ENCODE results near the gene NRCAM.

The NRCAM gene

DNA sequence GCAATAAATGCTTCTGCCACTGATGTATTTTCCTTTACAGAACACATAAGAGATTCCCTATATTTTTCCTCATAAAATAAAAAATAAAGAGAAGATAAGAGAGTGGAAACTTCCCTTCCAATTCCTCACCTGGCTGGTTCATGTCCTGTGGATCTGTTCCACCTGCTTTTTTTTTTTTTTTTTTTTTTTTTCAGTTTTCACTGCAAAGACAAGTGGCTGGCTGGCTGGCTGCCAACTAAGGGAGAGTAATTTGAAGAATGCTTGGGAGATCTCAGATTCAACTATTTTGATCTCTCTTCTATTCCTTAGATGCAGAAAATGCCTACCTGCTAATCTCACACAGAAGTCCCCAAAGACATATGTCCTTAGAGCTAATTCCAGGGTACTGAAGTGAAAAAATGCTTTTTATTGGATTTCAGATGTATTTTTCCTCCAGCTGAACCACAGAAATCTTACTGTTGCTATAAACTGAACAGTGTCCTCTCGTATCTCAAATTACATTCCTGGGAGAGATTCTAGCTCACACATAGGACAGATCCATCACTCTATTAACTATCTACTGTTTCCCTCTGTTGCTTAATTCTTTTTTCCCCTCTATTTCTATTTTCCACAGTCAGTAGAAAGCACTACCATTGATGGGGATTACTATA is 120.8 kb downstream of the NRCAM start:
- no peak for DNase-seq

DNA sequence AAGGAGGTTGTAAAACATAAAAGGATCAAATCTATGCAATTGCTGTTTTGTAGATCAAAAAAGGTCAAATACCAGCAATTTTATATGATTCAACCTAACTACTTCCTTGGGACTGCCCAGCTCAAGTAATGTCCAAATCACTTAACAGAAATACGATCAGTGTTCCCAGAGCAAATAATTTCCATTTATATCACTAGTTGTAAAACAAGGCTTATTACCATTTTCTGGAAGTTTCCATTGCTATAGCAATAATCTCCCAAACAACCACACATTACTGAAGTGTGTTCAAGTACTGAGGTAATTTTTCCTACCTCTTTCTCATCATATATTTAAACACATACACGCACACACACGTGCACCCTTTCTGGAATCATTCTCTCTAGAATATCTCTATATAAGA is 123.3 kb downstream of the NRCAM start:
- DNase-seq, result no peak

DNA sequence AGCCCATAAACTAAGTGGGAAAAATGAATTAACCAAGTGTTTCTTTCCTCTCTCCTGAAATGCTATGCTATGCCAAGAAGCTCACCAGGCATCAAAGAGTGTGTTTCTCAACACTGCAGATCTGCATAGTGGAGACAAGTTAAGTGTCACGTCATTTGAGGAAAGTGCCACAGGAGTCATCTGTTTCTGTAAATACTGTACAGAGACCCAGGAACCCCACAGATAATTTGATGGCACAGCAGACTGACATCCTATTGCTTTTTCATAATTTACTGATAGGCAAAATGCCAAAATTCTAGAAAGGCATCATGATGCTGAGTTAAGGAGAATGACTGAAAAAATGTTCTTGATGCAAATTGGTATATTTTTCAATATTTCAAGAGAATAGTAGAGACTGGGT is 124.3 kb downstream of the NRCAM start:
- DNase-seq, result no peak

DNA sequence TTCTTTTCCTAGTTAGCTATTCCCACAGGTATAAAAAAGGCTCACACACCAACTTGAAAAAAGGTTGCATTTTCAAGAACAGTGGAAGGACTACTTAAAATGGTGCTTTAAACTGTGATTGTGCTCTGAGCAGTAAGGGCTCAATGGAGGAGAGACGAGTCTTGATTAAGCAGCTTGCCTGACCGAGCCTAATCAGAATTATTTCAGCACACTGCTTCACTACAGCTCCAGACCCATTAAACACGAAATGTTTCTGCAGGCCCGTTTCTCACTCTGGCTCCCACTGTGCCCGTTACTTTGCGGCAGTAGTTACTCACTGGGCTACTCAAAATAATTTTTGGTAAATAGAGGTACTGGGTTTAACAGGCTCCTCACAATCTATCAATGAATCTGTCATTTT is 126.0 kb downstream of the NRCAM start:
- no peak for DNase-seq

DNA sequence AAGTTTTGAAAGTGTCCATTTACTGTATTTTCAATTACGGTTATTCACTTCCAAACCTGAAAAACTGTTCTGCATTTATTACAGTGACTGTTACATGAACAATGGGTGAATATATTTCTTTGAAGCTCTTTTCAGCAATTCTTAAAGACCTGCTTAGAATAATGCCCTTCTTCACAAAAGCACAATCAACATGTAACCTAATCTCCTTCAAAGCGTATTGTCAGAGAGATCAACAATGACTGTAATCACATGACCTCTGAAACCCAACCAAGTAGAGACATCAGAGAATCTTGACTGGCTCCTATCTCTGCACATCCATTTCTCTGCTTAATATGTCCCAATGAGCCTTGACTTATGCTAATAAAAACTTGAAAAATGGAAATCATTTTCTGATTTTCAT is 126.7 kb downstream of the NRCAM start:
- DNase-seq, result no peak

DNA sequence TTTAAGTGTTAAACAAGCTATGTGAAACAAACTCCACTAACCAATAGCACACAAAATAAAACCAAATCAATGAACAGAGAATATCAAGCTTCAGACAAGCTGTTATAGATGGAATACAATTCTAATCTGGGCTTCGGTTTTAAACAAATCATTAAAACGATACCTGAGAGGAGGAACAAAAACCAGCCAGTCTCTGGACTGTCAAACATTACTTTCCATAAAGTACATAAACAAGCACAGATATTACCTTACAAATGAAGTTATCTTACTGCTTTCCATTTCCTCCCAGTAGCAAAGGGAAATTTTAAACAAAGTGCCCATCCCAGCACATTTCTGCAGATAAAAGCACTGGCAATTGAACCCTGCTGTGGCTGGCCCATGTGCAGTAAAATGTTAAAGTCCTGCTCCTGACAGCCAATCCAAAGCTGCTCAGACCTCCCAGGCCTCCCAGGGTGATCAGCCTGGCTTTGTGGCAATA is 128.0 kb downstream of the NRCAM start:
- DNase-seq, result no peak

DNA sequence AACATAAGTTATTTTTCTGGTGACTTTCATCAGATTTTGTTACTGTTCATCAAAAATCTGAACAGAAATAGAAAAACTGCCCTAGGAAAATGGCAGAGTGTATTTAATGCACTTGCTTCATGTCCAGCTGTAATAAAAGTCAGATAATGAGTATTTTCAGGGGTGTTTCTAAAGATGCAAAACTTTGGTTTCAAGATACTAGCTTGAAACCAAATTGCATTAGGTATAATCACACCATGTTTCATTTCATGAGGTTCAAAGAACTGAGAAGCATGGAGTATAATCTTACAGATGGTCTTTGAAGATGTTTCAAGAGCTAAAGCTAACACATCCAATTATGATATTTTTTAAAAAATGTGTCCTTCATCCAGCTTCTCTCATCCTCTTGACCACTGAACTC is 128.9 kb downstream of the NRCAM start:
- no peak for DNase-seq

DNA sequence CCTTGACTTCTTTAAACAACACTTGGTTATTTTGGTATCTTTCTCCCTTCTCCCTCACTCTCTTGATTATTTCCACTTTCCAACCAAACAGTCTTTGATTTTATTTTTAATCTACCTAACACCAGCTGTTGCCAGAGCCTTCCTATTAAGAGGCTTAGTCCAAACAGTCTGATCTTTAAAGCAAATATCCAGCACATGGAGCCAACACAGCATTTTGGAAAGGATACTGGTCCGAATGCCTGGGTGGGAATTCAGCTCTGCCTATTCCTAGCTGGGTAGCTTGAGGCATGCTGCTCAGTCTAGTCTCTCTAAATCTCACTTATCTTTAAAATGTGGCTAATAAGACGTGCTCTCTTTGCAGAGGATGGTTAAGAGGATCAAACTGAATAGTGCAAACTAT is 129.3 kb downstream of the NRCAM start:
- no peak for DNase-seq

DNA sequence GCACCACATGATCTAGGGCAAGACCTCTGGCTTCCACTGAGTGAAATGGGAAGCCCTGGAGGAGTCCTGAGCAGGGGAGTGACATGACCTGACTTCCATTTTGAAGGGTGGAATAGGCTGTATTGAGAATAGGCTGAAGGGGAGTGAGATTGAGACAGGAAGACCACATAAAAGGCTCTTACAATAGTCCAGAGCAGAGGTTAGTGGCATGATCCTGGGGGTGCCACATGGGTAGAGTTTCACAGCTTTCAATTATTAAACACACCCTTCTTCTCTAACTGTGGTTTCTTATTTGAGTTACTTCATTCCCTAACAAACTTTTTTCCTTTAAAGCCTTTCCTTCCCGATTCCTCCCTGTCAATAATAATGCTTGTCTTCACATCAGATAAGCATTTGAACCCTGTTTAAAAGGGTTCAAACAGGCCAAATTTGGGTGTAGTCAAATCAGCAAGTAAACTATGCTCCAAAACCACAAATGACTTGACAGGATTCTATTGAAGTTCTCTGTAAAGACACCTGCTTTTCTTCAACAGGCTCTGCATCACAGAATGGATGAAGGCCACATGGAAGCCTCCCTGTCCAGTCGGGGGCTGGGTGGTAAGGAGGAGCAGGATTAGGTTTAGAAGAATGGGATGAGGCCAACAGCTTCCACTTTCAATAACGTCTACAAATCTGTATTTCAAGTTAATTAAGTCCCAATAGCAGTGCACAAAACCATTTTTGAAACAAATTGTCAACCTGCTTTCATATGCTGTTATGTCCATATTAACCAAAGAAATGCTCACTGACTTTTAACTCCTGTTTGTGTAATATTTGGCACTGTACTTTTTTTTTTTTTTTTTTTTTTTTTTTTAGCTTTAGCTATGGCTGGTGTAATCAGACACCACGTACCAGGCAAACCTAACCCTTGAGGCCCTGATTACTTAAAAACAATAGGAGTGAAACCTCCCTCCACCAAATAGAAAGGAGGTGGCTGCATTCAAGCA is 131.9 kb downstream of the NRCAM start:
- no peak for DNase-seq

DNA sequence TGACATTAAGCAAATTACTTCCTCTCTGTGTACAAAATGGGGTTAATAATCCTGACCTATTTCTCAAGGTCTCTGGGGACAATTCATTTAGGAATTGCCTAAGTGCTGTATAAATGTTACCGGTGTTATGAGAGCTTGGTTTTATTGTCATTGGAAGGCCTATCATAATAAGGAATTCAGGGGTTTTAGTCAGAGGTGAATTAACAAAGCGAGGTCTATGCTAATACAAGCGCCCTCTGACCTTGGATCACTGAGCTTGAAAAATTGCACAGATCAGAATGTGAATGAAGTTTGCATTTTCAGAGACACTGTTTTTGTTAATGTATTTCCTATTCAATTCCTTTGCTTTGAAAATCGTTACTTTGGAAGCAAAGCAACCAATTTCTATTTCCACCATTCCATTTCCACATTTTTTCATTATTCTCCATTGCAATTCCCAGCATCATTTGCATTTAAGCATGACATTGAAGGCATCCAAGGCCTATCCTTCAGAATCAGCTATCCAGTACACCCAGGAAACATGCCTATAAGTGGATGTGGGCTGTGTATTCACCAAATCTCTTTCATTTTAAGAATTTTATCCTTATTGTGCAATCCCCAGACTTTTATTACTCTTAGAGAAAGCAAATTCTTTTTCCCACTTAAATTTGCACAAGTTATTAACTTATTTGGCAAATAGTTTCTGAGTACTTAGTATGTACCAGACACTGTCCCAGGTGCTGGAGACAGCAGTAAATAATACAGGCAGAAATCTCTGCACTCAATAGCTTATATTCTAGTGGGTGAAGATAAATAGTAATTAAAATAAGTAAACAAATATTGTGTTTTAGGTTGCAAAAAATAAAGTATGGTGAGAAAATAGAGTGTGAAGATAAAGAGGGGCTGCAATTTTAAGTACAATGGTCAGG is 133.1 kb downstream of the NRCAM start:
- DNase-seq, result no peak

DNA sequence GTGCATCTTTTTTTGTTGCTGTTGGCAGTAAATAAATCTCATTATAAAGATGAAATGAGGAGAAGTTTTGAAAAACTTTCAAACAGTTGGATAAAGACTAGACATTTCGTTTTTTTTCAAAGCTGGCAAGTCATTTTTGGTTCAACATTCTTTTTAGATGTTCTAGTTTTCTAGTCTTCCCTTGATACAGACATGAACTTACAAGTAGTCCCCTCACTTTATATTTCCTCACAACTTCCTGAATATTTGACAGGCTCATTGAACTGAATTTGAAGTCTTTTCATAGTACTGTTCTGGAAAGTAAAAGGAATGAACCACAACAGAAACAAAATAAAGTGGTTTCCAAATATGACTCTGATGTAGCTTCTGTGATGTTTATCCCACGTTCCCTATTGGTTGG is 134.2 kb downstream of the NRCAM start:
- DNase-seq, result no peak

DNA sequence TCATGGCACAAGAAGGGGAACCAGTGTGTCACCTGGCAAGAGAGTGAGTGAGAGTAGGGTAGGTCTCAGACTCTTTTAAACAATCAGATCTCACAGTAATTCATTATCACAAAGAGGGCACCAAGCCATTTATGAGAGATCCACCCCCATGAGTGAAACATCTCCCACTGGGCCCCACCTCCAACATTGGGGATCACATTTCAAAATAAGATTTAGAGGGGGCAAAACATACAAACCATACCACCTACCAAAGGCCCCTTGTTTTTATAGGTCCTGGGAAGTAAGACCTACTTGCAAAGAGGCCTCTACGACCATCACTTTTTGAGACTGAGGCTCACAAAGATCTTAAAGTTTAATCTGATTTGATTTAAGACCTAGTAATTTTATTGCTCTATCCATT is 134.9 kb downstream of the NRCAM start:
- DNase-seq, result no peak

DNA sequence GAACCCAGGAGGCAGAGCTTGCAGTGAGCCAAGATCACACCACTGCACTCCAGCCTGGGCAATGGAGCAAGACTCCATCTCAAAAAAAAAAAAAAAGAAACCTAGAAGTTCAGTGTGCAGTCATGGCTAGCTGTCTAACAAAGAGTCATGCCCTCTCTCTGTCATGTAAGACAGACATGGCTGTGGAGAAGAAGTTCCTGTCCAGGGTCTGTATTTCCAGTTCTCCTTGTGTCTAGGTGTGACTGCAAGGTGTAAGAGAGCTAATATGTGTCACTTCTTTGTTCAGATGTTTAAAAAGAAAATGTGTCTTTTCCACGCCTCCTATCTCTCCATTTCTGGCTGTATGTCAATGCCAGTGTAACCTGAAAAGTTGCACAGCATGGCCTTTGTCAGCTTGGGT is 139.5 kb downstream of the NRCAM start:
- DNase-seq, result no peak

DNA sequence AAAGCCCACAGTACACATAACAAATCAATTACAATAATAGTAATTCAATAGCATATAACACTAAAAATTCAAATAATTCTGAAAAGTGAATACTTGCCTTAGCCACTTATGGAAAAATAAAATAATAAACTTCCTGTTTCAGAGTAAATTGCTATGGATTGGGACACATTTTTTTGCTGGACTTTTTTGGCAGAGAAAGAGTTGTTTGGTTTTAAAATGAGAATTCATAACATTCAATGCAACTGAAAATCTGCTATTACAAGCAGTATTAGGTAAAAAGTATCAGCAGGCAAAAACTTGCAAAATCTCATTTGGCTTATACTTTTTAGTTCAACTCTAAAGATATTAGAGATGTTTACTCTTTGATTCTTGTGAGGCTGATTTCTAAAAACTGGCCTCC is 141.7 kb downstream of the NRCAM start:
- no peak for DNase-seq

DNA sequence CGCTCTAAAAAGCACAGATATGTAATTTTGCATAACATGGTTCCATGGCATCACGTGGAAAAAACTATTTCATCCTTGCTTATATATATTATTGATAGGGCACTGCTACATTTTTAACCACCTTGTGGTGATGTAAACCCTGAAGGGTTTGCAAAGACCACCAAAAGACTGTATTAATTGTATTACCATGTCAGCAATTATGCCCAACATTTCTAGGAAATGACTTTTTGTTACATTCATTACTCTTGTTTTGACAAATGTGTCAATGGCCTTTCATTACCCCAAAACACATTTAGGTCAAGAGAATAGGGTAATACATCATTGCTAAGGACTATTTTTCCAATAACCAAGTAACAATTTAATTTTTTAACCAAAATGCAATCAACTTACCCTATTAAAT is 142.2 kb downstream of the NRCAM start:
- DNase-seq, result no peak

DNA sequence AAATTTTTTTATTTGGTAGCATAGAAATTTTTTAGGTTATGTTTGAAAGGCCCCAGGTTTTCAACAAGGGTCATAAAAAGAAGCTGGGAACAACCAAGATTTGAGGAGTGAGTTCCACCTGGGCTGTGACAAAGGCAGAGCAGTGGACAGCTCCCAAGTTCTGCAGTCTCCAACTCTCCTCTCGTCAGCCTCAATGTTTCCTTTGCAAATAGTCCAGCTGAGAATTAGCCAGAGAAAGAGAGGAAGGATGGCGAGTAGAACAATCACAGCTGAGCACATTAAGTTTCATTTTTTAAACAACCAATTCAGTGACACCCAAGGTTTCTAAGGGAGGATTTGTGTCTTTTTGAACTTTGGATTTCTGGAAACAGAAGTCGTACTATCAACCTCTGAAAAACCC is 143.2 kb downstream of the NRCAM start:
- DNase-seq, result no peak

DNA sequence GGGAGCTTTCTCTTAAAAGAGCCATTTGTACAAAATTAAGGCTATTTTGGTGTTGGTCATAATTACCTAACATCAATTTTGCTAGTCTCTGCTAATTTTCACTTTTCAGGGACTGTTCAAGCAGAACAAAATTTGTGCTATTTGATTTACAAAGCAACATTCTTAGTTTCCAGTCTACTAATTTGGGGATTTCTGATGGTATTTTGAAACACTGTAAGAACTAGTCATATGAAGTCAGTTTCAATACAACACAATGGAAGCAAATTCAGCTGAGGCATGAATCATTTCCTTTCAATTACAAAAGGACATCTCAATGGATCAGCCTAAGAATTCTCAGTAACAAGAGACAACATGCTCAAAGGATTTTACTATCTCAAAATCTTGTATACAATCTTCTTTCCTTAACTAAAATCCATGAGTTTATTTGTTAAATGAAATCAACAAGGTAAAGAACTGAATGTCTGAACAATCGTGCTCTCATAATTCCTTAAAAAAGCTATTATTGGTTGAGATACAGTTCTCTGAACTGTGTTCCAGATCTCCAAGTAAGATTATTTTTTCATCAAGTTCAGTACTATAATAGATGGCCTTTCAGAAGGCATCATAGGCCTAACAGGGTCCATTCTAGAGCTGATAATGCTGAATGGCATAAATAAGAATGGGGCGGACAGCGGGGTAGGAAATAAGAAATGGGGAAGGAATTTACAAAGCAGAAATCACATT is 144.6 kb downstream of the NRCAM start:
- no peak for DNase-seq

DNA sequence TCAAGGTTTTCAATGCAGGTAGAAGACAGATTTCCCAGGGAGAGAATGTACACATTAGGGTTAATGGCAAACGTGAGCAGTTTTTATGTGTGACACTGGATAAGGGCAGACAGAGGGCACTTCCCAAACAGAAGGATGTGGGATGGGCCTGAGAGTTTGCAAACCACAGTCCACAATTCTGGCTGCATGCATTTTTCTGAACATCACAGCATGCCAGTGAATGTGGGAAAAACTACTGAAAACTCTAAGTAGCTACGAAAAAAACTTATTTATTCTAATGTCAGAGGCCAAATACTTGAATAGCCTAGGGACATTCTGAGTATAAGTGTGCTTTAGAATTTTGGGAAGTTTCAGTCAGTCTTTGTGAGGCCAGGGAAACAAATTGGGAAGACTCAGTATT is 145.9 kb downstream of the NRCAM start:
- DNase-seq, result no peak

DNA sequence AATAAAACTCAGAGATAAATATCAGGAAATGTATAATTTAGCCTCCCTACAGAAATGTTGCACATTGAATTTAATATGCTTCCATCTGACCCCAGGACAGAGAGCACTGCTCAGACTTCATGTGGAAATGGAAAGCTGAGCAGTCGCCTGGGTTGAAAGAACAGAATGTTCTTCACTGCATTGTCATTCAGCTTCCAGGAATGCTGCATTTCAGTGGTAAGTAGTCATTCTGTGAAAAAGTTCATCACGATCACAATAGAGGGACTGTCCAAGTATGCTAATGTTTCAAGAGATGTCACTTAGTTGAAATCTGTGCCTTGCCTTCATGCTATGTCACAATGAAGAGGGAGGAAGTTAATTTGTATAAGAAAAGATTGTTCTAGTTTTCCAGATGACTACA is 147.3 kb downstream of the NRCAM start:
- DNase-seq, result no peak

DNA sequence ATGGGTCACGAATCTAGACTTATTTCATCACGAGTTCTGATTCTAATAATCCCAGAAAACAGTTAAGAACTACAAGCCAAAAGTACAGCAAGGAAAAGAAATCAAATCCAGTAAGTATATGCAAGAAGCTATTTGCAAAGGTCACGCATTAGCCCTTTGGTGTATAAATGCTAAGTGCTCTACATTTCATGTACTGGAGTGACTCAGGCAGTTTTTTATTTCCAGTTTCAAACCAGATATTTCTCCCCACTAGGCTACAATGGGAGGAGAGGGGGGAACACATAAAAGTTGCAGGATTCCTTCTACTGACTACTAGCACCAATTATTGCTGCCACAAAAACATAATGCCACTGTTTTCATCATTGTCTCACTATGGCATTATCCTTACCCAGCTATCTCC is 148.0 kb downstream of the NRCAM start:
- DNase-seq, result no peak

DNA sequence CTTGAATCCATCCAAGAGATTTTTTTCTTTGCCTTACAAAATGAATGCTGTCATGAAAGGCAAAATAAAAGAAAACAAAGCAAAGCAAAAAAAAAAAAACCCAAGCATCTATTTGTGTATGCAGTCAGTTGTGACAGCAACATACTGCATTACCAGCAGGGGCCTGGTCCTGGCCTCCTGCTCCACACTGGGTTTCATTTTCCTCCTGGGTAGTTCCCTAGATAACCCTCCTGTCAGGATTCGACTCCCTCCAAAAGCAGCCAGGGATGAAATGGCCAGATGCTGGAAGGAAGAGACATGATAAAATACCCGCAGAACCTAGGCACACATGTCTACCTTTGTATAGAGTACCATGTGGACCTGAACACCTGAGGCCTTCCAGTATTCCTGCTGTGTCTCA is 148.6 kb downstream of the NRCAM start:
- no peak for DNase-seq

DNA sequence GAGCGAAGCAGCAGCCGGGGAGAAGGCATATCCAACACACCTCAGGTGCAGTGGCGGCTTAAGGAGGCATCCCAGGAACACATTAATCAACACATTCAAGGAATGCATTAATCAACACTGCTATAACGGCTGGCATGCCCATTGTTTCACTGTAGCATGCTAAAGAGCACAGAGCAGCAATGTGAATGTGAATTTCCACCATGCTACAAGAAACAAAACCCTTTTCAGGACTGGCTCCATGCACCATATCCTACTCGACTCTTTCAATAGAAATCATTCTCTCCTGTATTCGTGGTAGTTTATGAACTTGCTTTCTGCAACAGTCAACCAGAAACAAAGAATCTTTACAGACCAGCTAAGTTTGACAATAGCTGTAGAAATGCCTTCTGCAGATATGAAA is 149.0 kb downstream of the NRCAM start:
- DNase-seq, result no peak

DNA sequence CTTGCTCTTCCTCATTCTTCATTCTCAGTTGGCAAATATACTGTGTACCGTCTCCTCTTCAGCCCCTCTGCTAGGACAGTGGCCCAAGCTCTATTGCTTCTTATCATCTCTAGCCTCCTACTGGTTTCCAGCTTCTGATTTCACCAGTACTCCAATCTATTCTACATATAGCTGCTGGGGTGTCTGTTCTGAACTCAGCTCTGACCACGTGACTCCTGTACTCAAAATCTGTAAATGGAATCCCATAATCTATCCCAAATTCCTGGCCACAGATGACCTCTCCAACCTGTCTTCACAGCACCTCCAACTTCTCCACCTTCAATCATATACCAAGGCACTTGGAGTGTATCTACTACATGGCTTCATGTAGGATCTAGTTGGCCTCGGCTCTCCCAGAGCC is 152.9 kb downstream of the NRCAM start:
- no peak for DNase-seq
